ENCODE data around the gene GCM1. TPM values are rescaled to one million over a fixed set of nuclear protein-coding genes. Genes with fewer than 3 reads are reported as not detected.

The GCM1 gene
- total and polyA plus RNA-seq, 4 donors, result 0.05 to 0.08 TPM; not detected in 2

GRCh38 chr6:53115113-53115512, 33.5 kb downstream of the GCM1 start (continued):
- TF ChIP-seq ZBTB33 (IDR thresholded peaks at IDR 0.05) (no peak), JUND (IDR thresholded peaks at IDR 0.05) (no peak), FOXA1 (IDR thresholded peaks at IDR 0.05) (no peak), HNF4A (conservative IDR thresholded peaks at IDR 0.05) (no peak), SP1 (IDR thresholded peaks at IDR 0.05) (no peak), YY1 (IDR thresholded peaks at IDR 0.05) (no peak)

- Histone ChIP-seq H3K9ac (ENCODE audit: low read depth in 1 of 2, low read length in 2 of 2) (no peak overlapping the region), H3K4me3 (ENCODE audit: low read depth in 1 of 3, low read length in 3 of 3) (no peak overlapping the region), H3K36me3 (ENCODE audit: control insufficient read depth in 4 of 4, insufficient read depth in 3 of 4, low read depth in 1 of 4, low read length in 3 of 4) (no peaks in the 10 kb centered on the region), H3K4me1 (ENCODE audit: control insufficient read depth in 4 of 4, insufficient read depth in 4 of 4, low read length in 3 of 4) (no peaks in the 10 kb centered on the region), H3K9me3 (ENCODE audit: control insufficient read depth in 4 of 4, low read length in 3 of 4) (no peaks in the 10 kb centered on the region), H3K27ac (ENCODE audit: low read depth in 1 of 2, low read length in 2 of 2) (no peak overlapping the region), H3K27me3 (ENCODE audit: control insufficient read depth in 4 of 4, insufficient read depth in 4 of 4, low read length in 3 of 4) (no peaks in the 10 kb centered on the region)
- TF ChIP-seq MAX (IDR thresholded peaks at IDR 0.05) (no peak), FOXA1 (IDR thresholded peaks at IDR 0.05) (no peak), HNF4G (IDR thresholded peaks at IDR 0.05) (no peak), NR2F2 (IDR thresholded peaks at IDR 0.05) (no peak), YY1 (IDR thresholded peaks at IDR 0.05) (no peak), RXRA (IDR thresholded peaks at IDR 0.05) (no peak), RAD21 (IDR thresholded peaks at IDR 0.05) (no peak)
- WGBS, result 64% methylated on average over 4 of the region's 4 CpGs
- DNase-seq (ENCODE audit: low spot score), result no peak
Observed at GRCh38 chr6:53113742-53114141, 34.9 kb downstream of the GCM1 start.

- WGBS, result 65% methylated on average over 1 of the region's 1 CpG
- no peaks in the 10 kb centered on the region for H3K36me3 ChIP-seq (ENCODE audit: control insufficient read depth in 4 of 4, insufficient read depth in 3 of 4, low read depth in 1 of 4, low read length in 3 of 4)
Observed at GRCh38 chr6:53112871-53113270, 35.8 kb downstream of the GCM1 start.

More at GRCh38 chr6:53112871-53113270, 35.8 kb downstream of the GCM1 start:
- TF ChIP-seq ZBTB33 (IDR thresholded peaks at IDR 0.05) (no peak), ATF3 (IDR thresholded peaks at IDR 0.05) (no peak), TAF1 (conservative IDR thresholded peaks at IDR 0.05) (no peak), EGR1 (IDR thresholded peaks at IDR 0.05; ENCODE audit: low read depth in 2 of 2) (no peak), CTCF (IDR thresholded peaks at IDR 0.05; ENCODE audit: low read depth, low read length, missing input control) (no peak), REST (IDR thresholded peaks at IDR 0.05) (no peak), RAD21 (IDR thresholded peaks at IDR 0.05) (no peak), SP1 (IDR thresholded peaks at IDR 0.05) (no peak), RXRA (IDR thresholded peaks at IDR 0.05) (no peak), JUND (IDR thresholded peaks at IDR 0.05) (no peak), HNF4A (conservative IDR thresholded peaks at IDR 0.05) (no peak), GABPA (IDR thresholded peaks at IDR 0.05 in 1 of 2, conservative IDR thresholded peaks at IDR 0.05 in 1 of 2) (no peak), NR2F2 (IDR thresholded peaks at IDR 0.05) (no peak), FOXA2 (IDR thresholded peaks at IDR 0.05) (no peak)
- DNase-seq (ENCODE audit: low spot score), result no peak
- Histone ChIP-seq H3K4me1 (ENCODE audit: control insufficient read depth in 4 of 4, insufficient read depth in 4 of 4, low read length in 3 of 4) (no peaks in the 10 kb centered on the region), H3K27me3 (ENCODE audit: control insufficient read depth in 4 of 4, insufficient read depth in 4 of 4, low read length in 3 of 4) (no peaks in the 10 kb centered on the region), H3K27ac (ENCODE audit: low read depth in 1 of 2, low read length in 2 of 2) (no peak overlapping the region), H3K4me3 (ENCODE audit: low read depth in 1 of 3, low read length in 3 of 3) (no peak overlapping the region), H3K9ac (ENCODE audit: low read depth in 1 of 2, low read length in 2 of 2) (no peak overlapping the region), H3K9me3 (ENCODE audit: control insufficient read depth in 4 of 4, low read length in 3 of 4) (no peaks in the 10 kb centered on the region)

All from liver (tissue), 9 donors.